ENCODE results near the gene TWNK. TPM values are rescaled to one million over a fixed set of nuclear protein-coding genes. Genes with fewer than 3 reads are reported as not detected.
A peak's percentile ranks its signal among the peaks of the same experiment; 100 is the strongest.

The TWNK gene
- total RNA-seq, 1 experiment from 2014 or later: 38.7 TPM

- H3K4me1 ChIP-seq (ENCODE audit: insufficient read depth, low read length): no peaks in the 10 kb centered on the region
- H2BK20ac ChIP-seq (ENCODE audit: low read depth, low read length, poor library complexity, severe bottlenecking): no peak within 1 kb of the TSS
- H3K9ac ChIP-seq (ENCODE audit: extremely low read depth, insufficient read length, low read length): no peak within 1 kb of the TSS
- no peak within 1 kb of the TSS for H2BK15ac ChIP-seq (ENCODE audit: low read depth, low read length)
- no peak within 1 kb of the TSS for H4K8ac ChIP-seq (replicated peaks; ENCODE audit: insufficient read length, low read depth, low read length)
- H3K23ac ChIP-seq (ENCODE audit: insufficient read length, low read depth, low read length): no peak within 1 kb of the TSS
- no peak within 1 kb of the TSS for H2AK5ac ChIP-seq (ENCODE audit: insufficient read length, low read length)
- H3T11ph ChIP-seq (ENCODE audit: low read length): no peak within 1 kb of the TSS
- H3K9me3 ChIP-seq (ENCODE audit: control insufficient read depth, low read depth, low read length): no peaks in the 10 kb centered on the region
- no CpG with 5 or more reads among the region's 70 CpGs for WGBS (ENCODE audit: extremely low coverage, insufficient read length, low lambda C conversion rate)
- no peak within 1 kb of the TSS for H3K4ac ChIP-seq (ENCODE audit: low read depth, low read length)
- peaks cover 0 to 2% (median 0%) of the 10 kb centered on the region in 3 experiments; a peak in 2 of 7 replicates for H3K36me3 Mint-ChIP-seq (ENCODE audit: insufficient read depth in 1 of 3, low read depth in 3 of 3)
- H3K27ac Mint-ChIP-seq: no peak within 1 kb of the TSS
- peaks cover 12% of the 10 kb centered on the region for H3K23me2 ChIP-seq (ENCODE audit: insufficient read length, low read depth, low read length, poor library complexity, severe bottlenecking)
- no peak within 1 kb of the TSS for H2BK12ac ChIP-seq (ENCODE audit: insufficient read length, low read depth, low read length)
- H3K18ac ChIP-seq (ENCODE audit: insufficient read length, low read depth, low read length): no peak within 1 kb of the TSS
- H3K14ac ChIP-seq (ENCODE audit: insufficient read depth, low read length): peak within 1 kb of the TSS; percentile 26; the same call in 1 of the 2 replicates
- peak within 1 kb of the TSS; percentile 66 to 84 for H3K4me3 Mint-ChIP-seq
- TF ChIP-seq CTCF (conservative IDR thresholded peaks at IDR 0.05): peak; percentile 84
- no peaks in the 10 kb centered on the region for H3K79me1 ChIP-seq (ENCODE audit: insufficient read depth, low read depth, low read length, poor library complexity, severe bottlenecking)
- H3K9me3 Mint-ChIP-seq: no peaks in the 10 kb centered on the region; a peak in 1 of 5 replicates
- H3K56ac ChIP-seq (ENCODE audit: insufficient read length, low read depth, low read length): no peak within 1 kb of the TSS
- H3K4me2 ChIP-seq (ENCODE audit: insufficient read depth, insufficient read length, low read length): peak within 1 kb of the TSS; percentile 95
- no peak within 1 kb of the TSS for H2BK5ac ChIP-seq (ENCODE audit: insufficient read length, low read length)
- H2BK120ac ChIP-seq (ENCODE audit: low read depth, low read length, poor library complexity, severe bottlenecking): no peak within 1 kb of the TSS
- no peaks in the 10 kb centered on the region for H4K20me1 ChIP-seq (ENCODE audit: control insufficient read depth, insufficient read depth, insufficient read length)
- H4K91ac ChIP-seq (ENCODE audit: insufficient read length, low read depth, low read length): no peak within 1 kb of the TSS
- no peak within 1 kb of the TSS for H3K27ac ChIP-seq (ENCODE audit: insufficient read length, low read depth, low read length)
- DNase-seq: peak; percentile 84
- peaks cover 32 to 34% of the 10 kb centered on the region in 2 experiments for H3K4me1 Mint-ChIP-seq
- H3K27me3 Mint-ChIP-seq (ENCODE audit: low read depth): peaks cover 7% of the 10 kb centered on the region
- H4K5ac ChIP-seq (ENCODE audit: insufficient read length, low read depth, low read length): no peak within 1 kb of the TSS
- H3K27me3 ChIP-seq (ENCODE audit: insufficient read depth, low read length): no peaks in the 10 kb centered on the region
- H2AFZ ChIP-seq (ENCODE audit: low read length): no peak within 1 kb of the TSS
- no peaks in the 10 kb centered on the region for H3K79me2 ChIP-seq (ENCODE audit: insufficient read depth, low read length)
Observed at GRCh38 chr10:100969187-100970075, 17.9 kb upstream of the TWNK start, which contains the start of gene SEMA4G. Gene SEMA4G, plus strand, starts transcription at chr10:100969504. Its CDS starts 3,409 bp downstream, at chr10:100972913.
